HK-2 (cell line): ENCODE measurements around the gene ZNF835.

Experiments used
- DNase-seq: peaks from one replicate; pipeline ENCODE4 v3.0.0-alpha.2; 2018; ENCODE audit not compliant: unreplicated experiment

Gene ZNF835

DNA sequence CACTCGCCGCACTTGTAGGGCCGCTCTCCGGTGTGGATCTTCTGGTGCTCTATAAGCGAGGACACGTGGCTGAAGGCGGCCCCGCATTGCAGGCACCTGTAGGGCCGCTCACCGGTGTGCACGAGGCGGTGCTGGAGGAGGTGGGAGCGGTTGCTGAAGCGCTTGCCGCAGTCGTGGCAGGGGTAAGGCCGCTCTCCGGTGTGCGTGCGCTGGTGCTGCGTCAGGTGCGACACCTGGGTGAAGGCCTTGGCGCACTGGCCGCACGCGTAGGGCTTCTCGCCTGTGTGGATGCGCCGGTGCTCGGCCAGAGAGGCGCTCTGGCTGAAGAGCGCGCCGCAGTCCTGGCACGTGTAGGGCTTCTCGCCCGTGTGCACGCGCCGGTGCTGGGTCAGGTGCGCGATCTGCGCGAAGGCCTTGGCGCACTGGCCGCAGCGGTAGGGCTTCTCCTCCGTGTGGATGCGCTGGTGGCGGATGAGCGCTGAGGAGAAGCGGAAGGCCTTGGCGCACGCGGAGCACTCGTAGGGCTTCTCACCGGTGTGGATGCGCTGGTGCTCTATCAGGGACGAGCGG lies 7.5 kb downstream of the ZNF835 start:
- DNase-seq = no peak

DNA sequence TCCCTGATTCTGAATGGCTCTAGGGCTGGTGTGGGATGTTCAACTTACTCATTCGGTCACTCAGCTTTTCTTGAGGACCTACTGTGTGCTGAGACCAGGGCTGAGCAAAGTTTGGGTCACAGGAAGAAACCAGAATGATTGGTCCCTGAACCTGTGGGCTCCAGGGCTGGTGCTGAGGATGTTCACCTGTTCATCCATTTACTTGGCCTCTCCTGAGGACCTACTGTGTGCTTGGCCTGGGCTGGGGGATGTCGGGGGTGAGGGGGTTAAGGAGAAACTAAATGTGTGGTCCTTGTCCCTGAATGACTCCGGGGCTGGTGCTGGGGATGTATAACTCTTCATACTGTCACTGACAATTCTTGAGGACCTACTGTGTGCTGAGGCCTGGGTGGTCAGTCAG lies 10.3 kb downstream of the ZNF835 start:
- no peak for DNase-seq

DNA sequence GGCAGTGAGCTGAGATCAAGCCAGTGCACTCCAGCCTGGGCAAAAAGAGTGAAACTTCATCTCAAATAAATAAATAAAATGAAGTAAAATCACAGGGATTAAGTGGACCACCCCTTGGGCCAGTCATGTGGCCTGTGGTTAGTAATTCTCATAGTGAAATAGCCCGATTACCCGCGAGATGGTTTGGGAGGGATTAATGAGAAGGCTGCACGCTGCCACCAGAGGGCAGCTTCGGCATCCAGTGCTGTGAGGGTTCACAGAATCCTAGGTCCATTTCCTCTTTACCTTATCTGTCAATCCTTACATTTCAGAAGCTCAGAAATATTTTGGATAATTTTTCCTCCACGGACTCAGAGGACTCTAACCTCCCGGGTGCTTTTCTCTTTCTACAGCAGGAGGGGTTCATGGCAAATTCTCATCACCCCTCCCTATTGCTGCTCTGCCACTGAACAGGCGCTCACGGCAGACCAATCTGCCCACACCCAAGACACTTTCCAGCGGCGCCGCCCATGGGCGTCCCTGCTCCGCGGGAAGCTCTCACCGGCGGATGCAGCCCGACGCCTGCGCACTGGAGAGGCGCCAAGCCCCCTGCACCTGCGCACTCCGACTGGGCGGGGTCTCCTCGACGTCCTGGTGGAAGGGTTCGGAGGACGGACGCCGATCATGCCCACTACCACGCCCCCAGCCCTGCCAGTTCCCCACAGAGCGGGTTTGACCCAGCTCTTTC lies 11.0 kb downstream of the ZNF835 start:
- DNase-seq = no peak

DNA sequence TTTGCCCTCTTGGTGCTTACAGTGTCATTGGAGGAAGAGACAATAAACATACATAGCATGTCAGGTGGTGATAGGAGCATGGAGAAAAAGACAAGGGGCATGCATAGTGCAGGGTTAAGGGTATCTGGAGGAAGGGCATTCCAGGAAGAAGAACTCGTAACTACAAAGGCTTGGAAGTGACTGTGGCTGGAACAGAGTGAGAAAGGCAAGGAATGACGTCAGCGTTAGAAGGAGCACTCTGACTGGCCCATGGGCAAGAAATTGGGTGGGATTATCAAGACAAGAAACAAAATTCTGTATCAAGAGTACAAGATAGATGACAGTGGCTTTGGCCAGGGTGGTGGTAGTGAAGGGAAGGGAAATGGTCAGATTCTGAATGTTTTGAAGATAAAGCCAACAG lies 17.4 kb downstream of the ZNF835 start:
- DNase-seq = no peak

DNA sequence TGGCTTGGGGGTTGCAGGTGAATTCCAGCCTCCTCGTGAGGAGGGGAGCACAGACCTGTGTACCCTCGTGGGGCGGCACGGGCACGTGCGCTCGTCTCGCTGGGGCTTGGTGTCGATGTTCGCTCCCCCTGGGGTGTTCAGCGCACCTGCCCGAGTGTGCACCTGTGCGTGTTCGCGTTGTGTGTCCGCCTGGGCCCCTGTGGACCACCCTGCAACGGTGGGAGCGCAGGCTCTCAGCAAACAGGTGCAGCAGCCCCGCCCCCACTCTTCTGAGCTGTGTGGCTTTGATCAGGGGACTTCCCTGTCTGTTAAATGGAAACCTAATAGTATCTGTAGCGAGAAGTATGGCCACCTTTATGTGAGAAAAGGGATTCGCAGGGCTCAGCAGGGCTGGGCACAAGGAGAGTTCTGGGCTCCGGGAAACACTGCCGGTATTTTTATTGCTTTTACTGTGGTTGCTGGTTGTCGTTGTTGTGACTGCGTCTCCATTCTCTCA lies 28.0 kb downstream of the ZNF835 start:
- no peak for DNase-seq

DNA sequence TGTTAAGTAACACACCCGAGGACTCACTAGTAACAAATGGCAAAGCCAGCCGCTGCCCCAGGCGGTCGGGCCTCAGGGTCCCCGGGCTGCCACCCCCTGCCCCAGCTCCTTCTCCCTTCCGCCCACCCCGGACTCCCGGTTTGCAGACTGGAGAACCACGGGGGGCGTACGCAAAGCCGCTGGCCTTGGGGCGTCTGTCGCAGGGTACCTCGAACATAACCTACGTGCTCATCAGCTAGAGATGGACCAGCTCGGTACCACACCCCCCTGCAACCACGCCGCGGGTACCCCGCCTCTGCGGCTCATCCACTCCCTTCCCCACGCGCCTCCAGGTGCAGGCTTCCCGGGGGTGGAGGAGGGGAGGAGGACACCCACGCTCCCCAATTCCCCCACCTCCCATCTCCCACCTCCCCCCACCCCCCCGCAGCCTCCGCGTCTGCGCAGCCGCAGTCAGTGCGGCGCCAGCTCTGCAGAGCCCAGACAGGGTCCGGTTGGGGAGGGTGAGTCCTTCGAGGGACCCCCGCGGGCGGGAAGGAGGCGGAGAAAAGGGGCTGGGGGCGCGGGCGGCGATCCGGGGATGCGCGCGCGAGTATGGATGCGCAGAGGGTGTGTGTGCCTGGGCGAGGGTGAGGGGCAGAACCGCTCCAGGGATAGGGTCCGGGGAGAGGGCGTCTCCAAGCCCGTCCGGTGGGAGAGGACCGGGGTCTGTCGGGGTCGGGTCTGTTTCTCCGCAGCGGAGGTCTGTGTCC lies 28.7 kb downstream of the ZNF835 start, which contains the start of gene SMIM17:
TSS of gene SMIM17 (plus strand) at position 449 of the 749 bp plus-strand sequence. CDS start 2,509 bp downstream, outside the sequence.
- DNase-seq = no peak

DNA sequence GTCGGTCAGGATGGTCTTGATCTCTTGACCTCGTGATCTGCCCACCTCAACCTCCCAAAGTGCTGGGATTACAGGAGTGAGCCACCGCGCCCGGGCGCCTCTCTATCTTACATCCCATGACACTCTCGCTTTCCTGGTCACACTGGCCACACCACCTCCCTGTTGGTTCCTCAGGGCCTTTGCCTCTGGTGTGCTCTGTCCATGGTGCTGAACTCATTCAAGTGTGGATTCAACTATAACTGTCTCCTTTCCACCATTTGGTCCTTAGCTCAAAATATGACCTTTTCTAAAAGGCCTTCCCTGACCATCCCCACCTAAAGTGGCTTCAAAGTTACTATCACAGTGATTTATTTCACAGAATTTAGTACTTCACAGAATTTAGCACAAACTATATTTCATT lies 32.3 kb downstream of the ZNF835 start:
- DNase-seq = peak; percentile 30

DNA sequence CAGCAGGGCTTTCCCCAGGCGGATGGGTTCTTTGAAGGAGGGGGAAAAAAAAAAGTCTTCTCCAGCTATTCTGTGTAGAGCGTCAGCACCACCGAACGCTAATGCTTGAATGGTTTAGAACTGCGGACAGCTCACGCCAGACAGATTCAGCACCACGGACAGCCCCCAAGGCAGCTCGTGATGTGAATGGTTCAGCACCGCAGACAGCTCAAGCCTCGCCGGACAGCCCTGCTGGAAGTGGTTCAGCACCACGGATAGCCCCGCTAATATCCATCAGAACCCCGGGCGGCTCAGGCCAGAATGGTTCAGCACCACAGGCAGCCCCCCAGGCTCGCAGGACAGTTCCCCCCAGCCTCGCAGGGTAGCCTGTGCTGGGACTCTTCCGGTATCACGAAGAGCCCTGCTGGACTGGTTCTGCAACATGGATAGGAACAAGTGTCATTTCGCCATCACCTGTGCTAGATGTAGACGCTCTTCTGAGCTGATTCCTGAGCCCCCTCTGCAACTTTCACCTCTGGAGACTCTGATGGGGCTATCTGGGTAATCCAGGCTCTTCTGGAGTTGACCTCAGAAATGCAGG lies 33.5 kb downstream of the ZNF835 start:
- peak; percentile 94 for DNase-seq

DNA sequence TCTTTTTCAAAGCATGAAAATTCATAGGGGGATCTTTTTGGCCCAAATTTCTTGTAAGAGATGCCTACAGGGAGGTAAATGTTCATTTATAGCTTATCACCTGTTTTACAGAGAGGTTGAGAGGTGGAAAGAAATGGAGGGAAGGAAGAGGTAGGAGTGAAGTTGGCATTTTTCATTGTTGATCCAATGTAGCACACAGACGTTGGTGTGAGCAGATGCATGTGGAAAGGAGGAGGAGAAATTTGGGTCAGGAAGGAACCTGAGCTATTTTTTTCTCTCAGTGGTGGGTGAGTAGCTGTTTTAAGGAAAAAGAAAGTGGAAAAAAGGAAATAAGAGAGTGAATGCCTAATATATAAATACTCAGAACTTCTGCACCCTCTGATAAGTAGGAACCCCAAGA lies 38.5 kb downstream of the ZNF835 start:
- DNase-seq = no peak

DNA sequence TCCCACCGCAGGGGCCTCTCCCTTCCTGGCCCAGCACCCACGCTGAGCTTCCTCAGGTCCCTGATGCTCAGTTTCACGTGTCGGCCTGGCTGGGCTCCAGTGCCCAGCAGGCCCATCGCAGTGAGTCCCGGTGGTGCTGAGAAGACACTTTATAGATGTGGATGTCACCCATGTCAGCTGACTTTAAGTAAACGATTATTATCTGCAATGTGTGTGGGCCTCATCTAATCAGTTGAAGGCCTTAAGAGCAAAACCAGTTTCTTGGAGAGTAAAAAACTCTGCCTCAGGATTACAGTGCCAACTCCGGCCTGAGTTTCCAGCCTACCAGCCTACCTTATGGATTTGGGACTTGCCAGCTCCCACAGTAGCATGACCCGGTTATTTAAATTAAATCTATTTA lies 45.8 kb downstream of the ZNF835 start:
- DNase-seq = no peak

DNA sequence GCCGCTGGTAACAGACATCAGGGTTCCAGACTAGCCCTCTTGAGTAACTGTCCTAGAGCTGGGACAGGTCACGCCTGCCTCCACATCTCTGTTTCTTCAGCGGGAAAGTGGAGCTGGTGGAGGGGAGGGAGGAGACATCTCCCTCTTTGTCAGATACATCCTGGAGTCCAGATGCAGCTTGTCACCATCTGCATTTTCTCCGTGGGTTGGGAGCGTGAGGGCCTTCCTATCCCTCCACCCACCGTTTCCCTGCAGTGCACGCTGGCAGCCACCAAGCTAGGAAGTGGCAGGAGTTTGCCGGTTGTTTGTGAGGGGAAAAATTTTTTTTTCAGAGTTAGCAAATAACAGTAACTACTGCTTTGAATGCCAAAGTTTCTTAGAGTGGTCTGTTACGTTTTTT lies 48.6 kb downstream of the ZNF835 start:
- no peak for DNase-seq

DNA sequence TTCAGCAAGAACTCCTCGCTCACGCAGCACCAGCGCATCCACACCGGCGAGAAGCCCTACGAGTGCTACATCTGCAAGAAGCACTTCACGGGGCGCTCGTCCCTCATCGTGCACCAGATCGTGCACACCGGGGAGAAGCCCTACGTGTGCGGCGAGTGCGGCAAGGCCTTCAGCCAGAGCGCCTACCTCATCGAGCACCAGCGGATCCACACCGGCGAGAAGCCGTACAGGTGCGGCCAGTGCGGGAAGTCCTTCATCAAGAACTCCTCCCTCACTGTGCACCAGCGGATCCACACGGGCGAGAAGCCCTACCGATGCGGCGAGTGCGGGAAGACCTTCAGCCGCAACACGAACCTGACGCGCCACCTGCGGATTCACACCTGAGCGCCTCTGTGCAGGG lies 49.2 kb downstream of the ZNF835 start:
- DNase-seq = no peak

DNA sequence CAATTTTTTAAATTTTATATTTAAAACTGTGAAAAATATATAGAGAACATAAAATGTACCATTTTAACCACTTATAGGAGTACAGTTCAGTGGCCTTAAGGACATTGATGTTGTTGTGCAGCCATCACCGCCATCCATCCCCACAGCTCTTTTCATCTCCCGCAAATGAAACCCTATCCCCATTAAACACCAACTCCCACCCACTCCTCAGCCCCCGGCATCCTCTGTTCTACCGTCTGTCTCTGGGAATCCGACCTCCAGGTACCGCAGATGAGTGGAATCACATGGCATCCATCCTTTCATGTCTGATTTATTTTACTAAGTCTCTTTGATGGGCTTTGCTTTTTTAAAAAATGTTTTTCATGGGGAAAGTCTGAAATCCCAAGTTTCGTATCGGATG lies 52.4 kb downstream of the ZNF835 start:
- DNase-seq = no peak

DNA sequence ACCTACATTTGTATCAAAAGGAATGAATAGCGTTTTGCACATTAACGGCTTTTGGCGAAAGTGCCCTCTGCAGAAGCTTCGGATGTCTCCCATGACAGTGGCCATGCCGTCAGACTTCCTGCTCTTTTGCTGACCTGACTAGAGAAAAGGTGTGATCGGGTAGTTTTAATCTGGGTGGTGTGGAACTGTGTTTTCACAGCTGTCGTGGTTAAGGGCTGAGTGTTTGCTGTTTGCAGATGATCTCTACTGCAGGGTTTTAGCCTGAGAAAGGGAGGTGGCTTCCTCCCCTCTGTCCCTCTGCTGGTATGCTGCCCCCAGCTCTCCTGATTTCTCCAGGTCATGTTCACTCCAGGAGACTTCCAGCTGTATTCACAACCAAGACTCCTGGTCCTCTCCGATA lies 54.0 kb downstream of the ZNF835 start:
- DNase-seq = no peak

DNA sequence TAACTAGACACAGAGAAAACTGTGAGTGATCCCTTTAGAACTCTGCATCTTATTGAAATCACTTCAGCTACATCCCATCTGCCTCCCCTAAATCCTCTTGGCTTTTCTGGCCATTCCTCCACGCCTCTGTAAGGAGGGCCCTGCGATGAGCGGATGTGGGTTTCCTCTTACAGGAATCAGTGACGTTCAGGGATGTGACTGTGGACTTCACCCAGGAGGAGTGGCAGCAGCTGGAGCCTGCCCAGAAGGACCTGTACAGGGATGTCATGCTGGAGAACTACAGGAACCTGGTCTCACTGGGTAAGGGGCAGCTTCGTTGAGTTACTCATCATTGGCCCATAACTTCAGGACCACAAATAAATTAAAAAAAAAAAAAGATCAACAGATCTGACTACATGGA lies 57.9 kb downstream of the ZNF835 start:
- no peak for DNase-seq

DNA sequence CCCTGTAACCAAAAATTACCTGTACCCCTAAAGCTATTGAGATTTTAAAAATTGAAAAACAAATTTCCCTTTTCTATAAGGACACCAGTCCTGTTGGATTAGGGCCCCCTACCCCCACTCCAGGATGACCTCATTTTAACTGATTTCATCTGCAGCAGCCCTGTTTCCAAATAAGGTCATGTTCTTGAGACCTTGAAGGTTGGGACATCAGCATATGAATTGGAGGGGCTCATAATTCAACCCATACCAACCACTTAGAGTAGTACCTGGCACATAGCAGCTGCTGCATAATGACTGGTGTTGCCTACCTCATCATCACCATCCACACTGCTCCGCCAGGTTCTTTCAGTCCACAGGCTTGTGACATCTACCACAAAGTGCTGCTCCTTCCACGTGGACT lies 58.8 kb downstream of the ZNF835 start:
- DNase-seq = no peak
